HUES64 (cell line): Measurements from ENCODE around the gene CYTH2.
A peak's percentile ranks its signal among the peaks of the same experiment; 100 is the strongest.

ENCODE experiments used
- H3K27ac ChIP-seq: 2 replicates; pipeline ENCODE4 v1.7.0; 2013; ENCODE audit warnings: low read depth, low read length, inconsistent platforms
- H3K27me3 ChIP-seq: 2 replicates; pipeline ENCODE4 v1.6.1; 2013; ENCODE audit warnings: mild to moderate bottlenecking, low read length; ENCODE audit not compliant: insufficient read depth
- H3K36me3 ChIP-seq: 2 replicates; pipeline ENCODE4 v1.6.1; 2013; ENCODE audit warnings: mild to moderate bottlenecking, low read length; ENCODE audit not compliant: insufficient read depth
- H3K4me1 ChIP-seq: 2 replicates; pipeline ENCODE4 v1.6.1; 2013; ENCODE audit warnings: mild to moderate bottlenecking, low read length, moderate library complexity; ENCODE audit not compliant: insufficient read depth
- H3K4me3 ChIP-seq: 2 replicates; pipeline ENCODE4 v1.5.1; 2013; ENCODE audit warnings: mild to moderate bottlenecking, low read length, moderate library complexity
- H3K9ac ChIP-seq: 2 replicates; pipeline ENCODE4 v1.6.1; 2013; ENCODE audit warnings: mild to moderate bottlenecking, low read depth, low read length
- H3K9me3 ChIP-seq: 2 replicates; pipeline ENCODE4 v1.6.1; 2013; ENCODE audit warnings: low read depth, low read length; ENCODE audit not compliant: insufficient read depth
- WGBS: fragments of 150-250, 120-280 bp; methylation state at CpG from one replicate; pipeline ENCODE4 v1.1.7; 2013; ENCODE audit warnings: missing lambda C conversion rate; 5-methylcytosine and 5-hydroxymethylcytosine counted together

Gene CYTH2

DNA sequence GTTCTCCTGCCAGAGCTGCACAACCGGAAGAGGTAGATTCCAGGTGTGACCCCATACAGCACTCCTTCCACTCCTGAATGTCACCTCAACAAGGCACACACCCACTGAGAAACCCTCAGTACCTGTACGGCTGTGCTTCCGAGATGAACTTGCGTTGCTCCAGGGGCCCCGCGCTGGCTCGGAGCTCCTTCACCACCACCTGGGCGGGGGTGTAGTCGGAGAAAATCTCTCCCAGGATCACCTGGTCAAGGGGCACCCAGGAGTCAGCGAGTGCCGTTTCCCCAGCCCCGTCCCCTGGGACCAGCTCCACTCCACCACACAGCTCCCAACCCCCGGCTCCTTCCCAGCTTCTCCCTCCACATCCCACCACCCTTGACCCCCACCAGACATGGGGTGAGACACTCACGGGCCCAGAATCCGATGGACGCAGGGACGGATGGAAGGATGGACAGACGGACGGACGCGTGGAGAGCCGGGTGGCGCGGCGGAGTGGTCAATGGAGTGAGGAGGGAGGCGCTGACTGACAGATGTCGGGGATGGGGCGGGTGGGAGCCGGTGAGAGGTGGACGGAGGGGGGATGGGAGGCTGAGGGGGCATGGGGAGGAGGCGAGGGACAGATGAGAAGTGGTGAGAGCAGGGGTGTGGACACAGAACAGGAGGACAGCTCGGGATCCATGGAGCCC lies 39.7 kb downstream of the CYTH2 start:
- no peaks in the 10 kb centered on the region for H3K9me3 ChIP-seq
- peaks cover 18% of the 10 kb centered on the region for H3K27me3 ChIP-seq
- H3K36me3 ChIP-seq = no peaks in the 10 kb centered on the region
- H3K4me1 ChIP-seq = no peaks in the 10 kb centered on the region
- H3K9ac ChIP-seq = no peak overlapping the region
- no peak overlapping the region for H3K4me3 ChIP-seq
- H3K27ac ChIP-seq = no peak overlapping the region
- 93% methylated on average over 30 of the region's 32 CpGs for WGBS

DNA sequence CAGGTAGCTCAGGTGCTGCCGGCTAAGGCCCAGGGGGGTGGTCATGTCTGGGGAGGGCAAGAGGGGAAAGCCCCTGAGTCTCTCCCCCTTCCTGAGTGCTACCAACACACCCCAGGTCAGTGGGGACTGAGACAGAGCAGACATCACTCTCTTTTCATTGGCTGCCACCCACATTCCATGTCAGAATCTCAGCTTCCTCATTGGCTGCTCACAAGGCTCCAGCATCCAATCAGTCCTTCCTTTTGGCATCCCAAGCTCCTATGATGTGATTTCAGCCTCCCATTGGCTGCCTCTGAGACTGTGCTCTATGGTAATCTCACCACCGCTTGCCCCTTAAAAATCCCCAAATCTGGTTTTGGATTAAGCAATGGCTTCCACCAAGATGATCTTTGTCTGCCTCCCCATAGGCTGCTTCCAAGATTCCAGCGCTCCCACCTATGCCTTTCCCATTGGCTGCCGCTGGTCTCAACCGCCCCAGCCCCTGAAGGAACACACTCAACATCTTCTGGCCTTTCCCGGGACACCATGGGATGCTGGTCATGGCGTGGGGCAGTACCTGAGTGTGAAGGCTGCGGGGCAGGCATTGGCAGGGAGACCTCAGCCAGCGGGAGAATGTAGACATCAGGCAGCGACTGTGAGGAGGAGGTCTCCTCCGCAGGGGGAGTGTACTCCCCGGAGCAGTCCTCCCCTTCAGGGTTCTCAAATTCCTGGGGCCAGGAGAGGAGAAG lies 40.5 kb downstream of the CYTH2 start:
- Histone ChIP-seq H3K36me3 (no peaks in the 10 kb centered on the region), H3K4me1 (no peaks in the 10 kb centered on the region; the same call in 1 of the 2 replicates), H3K27me3 (peaks cover 18% of the 10 kb centered on the region), H3K9ac (no peak overlapping the region), H3K27ac (no peak overlapping the region), H3K4me3 (peak overlapping the region; percentile 58), H3K9me3 (no peaks in the 10 kb centered on the region)
- 80% methylated on average over 12 of the region's 12 CpGs for WGBS

DNA sequence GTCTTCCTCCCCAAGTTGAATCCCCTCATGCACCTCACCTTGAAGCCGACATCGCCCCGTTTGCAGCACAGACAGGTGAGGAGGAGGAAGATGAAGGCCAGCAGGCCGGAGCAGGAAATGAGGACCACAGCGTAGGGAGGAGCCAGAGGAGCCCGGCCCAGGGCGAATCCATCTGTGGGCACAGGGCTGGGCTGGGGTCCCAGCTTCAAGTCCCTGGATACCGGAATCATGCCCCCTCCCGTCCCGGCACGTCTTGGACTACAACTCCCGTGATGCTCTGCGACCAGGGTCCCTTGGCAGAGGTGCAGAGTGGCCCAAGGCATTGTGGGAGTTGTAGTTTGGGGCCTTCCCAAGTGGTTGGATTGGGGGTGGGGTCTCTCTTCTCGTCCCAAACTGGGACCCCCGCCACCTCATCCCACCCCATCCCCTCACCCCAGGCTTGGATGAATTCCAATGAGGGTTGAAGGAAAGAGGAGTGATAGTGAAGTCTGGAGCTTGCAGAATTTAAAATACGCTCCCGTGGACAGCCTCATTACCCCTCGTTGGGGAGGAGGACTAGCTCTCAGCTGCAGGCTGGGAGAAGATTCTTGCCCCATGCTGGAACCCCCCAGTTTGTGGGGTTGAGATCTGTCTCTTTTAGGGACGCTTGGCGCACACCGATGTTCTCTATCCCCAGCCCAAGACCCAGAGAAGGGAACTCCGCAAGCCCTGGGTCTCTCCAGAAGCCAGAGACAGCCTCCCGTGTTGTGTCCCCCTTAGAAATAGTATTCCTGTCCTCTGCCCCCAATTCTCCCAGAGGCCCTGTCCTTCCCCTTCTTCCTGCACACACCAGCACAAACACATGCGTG lies 41.5 kb downstream of the CYTH2 start:
- no peak overlapping the region for H3K9ac ChIP-seq
- H3K27me3 ChIP-seq = peaks cover 18% of the 10 kb centered on the region
- H3K36me3 ChIP-seq = no peaks in the 10 kb centered on the region
- 17% methylated on average over 22 of the region's 24 CpGs for WGBS
- H3K9me3 ChIP-seq = no peaks in the 10 kb centered on the region
- no peaks in the 10 kb centered on the region; the same call in 1 of the 2 replicates for H3K4me1 ChIP-seq
- H3K27ac ChIP-seq = no peak overlapping the region
- H3K4me3 ChIP-seq = peak overlapping the region; percentile 58

DNA sequence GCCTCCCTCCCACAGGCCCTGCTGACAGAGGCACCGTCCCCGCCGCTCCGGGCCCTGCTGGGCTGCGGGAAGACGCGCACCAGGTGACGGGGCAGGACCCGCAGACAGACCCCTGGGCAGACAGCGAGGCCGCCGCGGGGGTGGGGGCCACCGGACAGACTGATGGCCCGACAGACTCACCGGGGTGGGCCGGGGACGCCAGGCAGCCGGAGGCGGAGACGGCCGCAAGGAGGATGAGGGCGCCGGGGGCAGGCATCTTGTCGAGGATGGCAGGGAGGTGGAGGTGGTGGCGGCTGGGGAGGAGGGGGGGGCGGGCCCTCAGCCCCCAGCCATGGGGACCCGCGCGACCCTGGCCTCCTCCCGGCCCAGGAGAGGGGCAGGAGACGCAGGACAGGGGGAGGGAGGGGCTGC lies 42.2 kb downstream of the CYTH2 start:
- Histone ChIP-seq H3K4me1 (no peaks in the 10 kb centered on the region; the same call in 1 of the 2 replicates), H3K9me3 (no peaks in the 10 kb centered on the region), H3K36me3 (no peaks in the 10 kb centered on the region), H3K9ac (no peak overlapping the region), H3K4me3 (peak overlapping the region; percentile 58), H3K27me3 (peaks cover 18% of the 10 kb centered on the region), H3K27ac (no peak overlapping the region)
- 3% methylated on average over 31 of the region's 32 CpGs for WGBS

DNA sequence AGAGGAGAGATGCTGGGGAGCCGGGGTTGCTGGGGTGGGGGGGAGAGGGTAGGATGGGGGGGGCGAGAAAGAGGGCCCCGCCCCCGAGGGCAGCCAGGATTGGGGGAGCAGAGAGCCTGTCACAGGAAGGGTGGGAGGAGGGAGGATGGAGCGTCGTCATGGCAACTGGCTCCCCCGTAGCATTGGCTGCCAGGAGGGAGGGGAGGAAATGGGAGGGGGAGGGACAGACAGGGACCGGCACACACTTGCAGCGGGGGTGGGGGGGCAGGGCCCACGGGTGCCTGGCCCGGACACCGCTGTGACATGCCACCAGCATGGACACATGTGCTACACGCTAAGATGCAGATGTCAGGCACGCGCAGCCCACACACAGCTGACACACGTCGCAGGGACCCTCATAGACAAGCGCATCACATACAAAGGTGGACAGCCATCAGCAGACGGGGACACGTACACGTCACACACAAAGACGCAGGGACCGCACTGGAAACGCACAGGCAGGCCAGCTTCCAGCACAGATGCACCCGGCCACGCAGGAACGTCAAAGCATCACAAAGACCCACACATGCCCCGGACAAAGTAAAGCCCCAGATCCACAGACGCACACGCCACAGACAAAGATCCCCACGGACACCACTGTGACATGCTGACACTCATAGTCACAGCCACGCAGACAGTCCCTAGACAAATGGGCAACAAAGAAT lies 42.8 kb downstream of the CYTH2 start, which contains the start of gene LMTK3:
Gene LMTK3, minus strand, starts transcription at position 36 of the 704 bp plus-strand sequence. CDS start 259 bp downstream, outside the sequence.
- no peaks in the 10 kb centered on the region for H3K36me3 ChIP-seq
- H3K27me3 ChIP-seq = peaks cover 18% of the 10 kb centered on the region
- H3K4me3 ChIP-seq = peak within 1 kb of the TSS; percentile 58
- H3K27ac ChIP-seq = no peak within 1 kb of the TSS
- no peaks in the 10 kb centered on the region for H3K9me3 ChIP-seq
- no peak within 1 kb of the TSS for H3K9ac ChIP-seq
- WGBS = 27% methylated on average over 32 of the region's 32 CpGs
- H3K4me1 ChIP-seq = no peaks in the 10 kb centered on the region; the same call in 1 of the 2 replicates

DNA sequence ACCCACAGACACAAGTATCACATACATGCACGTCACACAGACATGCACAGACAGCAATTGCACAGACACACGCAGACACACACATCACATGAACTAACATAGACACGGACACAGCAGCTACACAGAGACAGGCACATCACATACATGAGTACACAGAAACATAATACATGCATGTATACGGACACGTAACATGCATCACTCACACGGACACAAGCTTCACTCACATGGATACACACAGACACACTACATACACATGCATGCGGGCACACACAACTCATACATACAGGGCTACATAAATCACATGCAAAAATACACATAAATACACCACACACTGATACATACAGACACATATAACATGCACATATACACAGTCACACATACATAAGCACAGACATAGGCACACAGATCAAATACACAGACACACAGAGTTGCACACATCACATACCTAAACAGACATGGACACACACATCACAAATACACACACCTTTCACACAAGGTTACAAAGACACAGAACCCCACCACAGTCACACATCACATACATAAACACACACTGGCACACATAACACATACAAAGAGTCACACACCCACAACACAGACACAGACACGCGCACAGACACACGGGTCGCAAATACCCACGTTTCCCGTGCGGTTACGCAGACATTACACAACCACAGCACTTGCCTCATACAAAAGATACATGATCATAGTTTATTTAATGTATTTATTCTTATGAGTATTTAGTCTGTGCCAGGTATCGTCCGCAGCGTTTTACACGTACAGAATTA lies 43.5 kb downstream of the CYTH2 start:
- Histone ChIP-seq H3K9me3 (no peaks in the 10 kb centered on the region), H3K27me3 (peaks cover 18% of the 10 kb centered on the region), H3K4me3 (peak overlapping the region; percentile 64; the same call in 1 of the 2 replicates), H3K27ac (no peak overlapping the region), H3K9ac (no peak overlapping the region), H3K36me3 (no peaks in the 10 kb centered on the region), H3K4me1 (no peaks in the 10 kb centered on the region; the same call in 1 of the 2 replicates)
- WGBS = 62% methylated on average over 19 of the region's 19 CpGs

DNA sequence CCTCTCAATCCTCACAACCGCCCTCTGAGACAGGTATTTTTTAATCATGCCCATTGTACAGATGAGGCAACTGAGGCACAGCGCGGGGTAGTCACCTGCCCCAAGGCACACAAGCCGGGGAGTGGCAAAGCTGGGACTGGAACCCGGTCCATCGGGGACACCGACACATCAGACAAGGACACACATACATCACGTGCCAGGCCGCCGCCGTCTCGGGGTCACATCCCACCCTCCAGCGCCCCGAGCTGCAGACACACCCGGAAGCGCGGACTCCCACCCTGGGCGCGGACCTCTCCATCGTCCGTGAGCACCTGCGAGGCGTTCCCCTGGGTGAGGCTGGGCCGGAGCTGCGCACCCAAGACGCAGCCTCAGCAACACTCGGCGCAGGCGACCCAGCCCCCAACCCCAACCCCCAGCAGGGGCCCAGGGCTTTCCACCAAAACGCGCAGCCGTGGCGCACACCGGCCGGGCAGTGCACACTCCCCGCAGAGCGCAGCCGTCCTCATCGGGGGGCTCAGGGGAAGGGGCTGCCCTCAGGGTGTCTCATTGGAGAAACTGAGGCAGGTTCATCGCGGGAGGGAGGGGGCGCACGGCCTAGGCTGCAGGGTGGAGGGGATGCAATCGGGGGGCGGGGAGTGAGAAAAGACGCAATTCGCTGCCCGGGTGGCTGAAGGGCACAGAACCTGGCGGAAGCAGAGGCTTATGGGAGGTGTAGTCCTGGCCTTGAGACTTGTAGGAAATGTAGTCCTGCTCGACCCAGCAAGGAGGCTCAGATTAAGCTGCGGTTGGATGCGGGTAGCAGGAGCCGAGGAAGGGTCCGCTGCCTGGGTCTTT lies 44.3 kb downstream of the CYTH2 start:
- no peaks in the 10 kb centered on the region for H3K36me3 ChIP-seq
- H3K27ac ChIP-seq = no peak overlapping the region
- H3K4me1 ChIP-seq = peaks cover 3% of the 10 kb centered on the region; the same call in 1 of the 2 replicates
- 6% methylated on average over 54 of the region's 54 CpGs for WGBS
- peak overlapping the region; percentile 64 for H3K4me3 ChIP-seq
- H3K9ac ChIP-seq = peak overlapping the region; percentile 38; the same call in 1 of the 2 replicates
- peaks cover 18% of the 10 kb centered on the region for H3K27me3 ChIP-seq
- H3K9me3 ChIP-seq = no peaks in the 10 kb centered on the region

DNA sequence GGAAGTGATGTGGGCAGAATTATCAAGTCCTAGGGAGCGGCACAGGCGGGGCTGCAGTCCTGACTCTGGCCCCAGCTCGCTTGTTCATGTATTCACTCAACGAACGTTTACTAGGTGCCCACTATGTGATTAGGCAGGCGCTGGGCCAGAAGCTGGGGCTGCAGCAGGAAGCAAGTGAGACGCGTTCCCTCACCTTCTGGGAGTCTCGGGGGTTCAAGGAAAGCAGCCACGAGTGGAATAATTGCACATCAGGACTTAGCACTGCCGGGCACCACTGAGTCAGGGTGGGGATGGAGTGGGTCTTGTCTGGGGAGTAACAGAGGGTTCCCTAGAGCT lies 44.9 kb downstream of the CYTH2 start:
- WGBS = 64% methylated on average over 11 of the region's 11 CpGs

DNA sequence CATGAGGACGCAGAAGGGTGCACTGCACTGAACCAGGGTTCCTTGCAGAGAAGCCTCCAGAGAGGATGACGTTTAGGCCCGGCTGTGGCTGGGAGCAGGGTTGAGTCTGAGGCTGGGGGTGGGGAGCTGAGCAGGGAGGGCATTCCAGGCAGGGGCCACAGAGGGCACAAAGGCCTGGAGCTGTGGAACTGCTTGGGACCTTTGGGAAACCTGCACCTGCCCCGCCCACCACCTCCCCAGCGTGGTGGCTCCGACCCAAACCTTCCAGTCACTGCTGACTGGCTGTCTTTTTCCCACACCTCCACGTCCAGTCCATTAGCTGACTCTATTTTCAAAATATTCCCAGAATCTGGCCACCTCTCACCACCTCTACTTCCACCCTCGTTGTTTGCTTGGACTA lies 47.4 kb downstream of the CYTH2 start:
- Histone ChIP-seq H3K9ac (no peak overlapping the region), H3K36me3 (no peaks in the 10 kb centered on the region), H3K9me3 (no peaks in the 10 kb centered on the region), H3K27ac (no peak overlapping the region), H3K27me3 (peaks cover 15% of the 10 kb centered on the region), H3K4me1 (peaks cover 3% of the 10 kb centered on the region; the same call in 1 of the 2 replicates), H3K4me3 (no peak overlapping the region)
- 83% methylated on average over 8 of the region's 8 CpGs for WGBS

More for the DNA sequence above, 44.9 kb downstream of the CYTH2 start:
- Histone ChIP-seq H3K9me3 (no peaks in the 10 kb centered on the region), H3K27ac (no peak overlapping the region), H3K4me1 (peaks cover 3% of the 10 kb centered on the region; the same call in 1 of the 2 replicates), H3K9ac (no peak overlapping the region), H3K27me3 (peaks cover 18% of the 10 kb centered on the region), H3K4me3 (peak overlapping the region; percentile 64), H3K36me3 (no peaks in the 10 kb centered on the region)
